ENCODE results near the gene ARHGAP15.

- TF ChIP-seq POLR2A (IDR thresholded peaks at IDR 0.05) (no peak), CTCF (IDR thresholded peaks at IDR 0.05) (no peak), POLR2AphosphoS5 (IDR thresholded peaks at IDR 0.05; ENCODE audit: insufficient read depth in 1 of 2, low read depth in 1 of 2) (no peak)
Observed at GRCh38 chr2:143586119-143586518, 456.9 kb downstream of the ARHGAP15 start.

Measured in vagina (tissue), 2 donors.